Measurements from ENCODE around the gene TRPM5. TPM values are rescaled to one million over a fixed set of nuclear protein-coding genes. Genes with fewer than 3 reads are reported as not detected.

TRPM5 gene
- total RNA-seq, 4 donors from 2014 or later: not detected

DNA sequence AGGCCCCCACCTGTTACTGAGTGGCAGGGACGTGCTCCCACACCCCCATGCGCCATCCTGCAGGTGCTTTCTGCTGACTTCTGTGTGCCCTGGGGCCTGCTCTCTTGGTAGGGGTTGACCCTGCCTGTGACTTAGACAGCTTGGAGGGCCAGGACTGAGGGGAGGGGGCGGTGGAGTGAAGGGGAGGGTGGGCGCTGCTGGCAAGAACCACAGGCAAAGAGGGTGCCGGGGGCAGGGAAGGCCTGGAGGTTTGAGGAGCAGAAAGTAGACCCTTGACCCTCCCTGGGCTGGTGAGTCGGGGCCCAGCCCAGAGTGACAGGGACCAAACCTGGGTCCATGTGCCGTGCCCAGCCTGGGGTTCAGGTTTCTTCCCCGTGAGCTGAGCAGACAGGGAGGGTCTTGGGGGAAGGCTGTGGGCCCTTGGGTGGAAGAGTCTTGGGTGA lies 18.2 kb upstream of the TRPM5 start:
- 86 to 96% methylated on average over 6 to 8 of the region's 8 CpGs for WGBS, 2 donors

GRCh38 chr11:2461956-2462542 lies 17.7 kb upstream of the TRPM5 start:
- TF ChIP-seq CTCF (IDR thresholded peaks at IDR 0.05) (no peak), POLR2A (IDR thresholded peaks at IDR 0.05) (no peak)
- no peak overlapping the region for H3K4me3 ChIP-seq (ENCODE audit: low read depth, poor library complexity, severe bottlenecking)
- intact Hi-C loops (cut with DNase I; ENCODE audit: low total_unique reads): no loop called here
- no peak for DNase-seq (ENCODE audit: low spot score in 2 of 2)
- 94 to 96% methylated on average over 12 to 14 of the region's 14 CpGs for WGBS, 2 donors

More for the DNA sequence above, 18.2 kb upstream of the TRPM5 start:
- no peak for TF ChIP-seq POLR2A (IDR thresholded peaks at IDR 0.05)
- TF ChIP-seq CTCF (IDR thresholded peaks at IDR 0.05): no peak
- DNase-seq (ENCODE audit: low spot score in 2 of 2): peak in 1 of 2 donors; percentile 68
- no peak overlapping the region for H3K4me3 ChIP-seq (ENCODE audit: low read depth, poor library complexity, severe bottlenecking)
- intact Hi-C loops (cut with DNase I; ENCODE audit: low total_unique reads): no loop called here

DNA sequence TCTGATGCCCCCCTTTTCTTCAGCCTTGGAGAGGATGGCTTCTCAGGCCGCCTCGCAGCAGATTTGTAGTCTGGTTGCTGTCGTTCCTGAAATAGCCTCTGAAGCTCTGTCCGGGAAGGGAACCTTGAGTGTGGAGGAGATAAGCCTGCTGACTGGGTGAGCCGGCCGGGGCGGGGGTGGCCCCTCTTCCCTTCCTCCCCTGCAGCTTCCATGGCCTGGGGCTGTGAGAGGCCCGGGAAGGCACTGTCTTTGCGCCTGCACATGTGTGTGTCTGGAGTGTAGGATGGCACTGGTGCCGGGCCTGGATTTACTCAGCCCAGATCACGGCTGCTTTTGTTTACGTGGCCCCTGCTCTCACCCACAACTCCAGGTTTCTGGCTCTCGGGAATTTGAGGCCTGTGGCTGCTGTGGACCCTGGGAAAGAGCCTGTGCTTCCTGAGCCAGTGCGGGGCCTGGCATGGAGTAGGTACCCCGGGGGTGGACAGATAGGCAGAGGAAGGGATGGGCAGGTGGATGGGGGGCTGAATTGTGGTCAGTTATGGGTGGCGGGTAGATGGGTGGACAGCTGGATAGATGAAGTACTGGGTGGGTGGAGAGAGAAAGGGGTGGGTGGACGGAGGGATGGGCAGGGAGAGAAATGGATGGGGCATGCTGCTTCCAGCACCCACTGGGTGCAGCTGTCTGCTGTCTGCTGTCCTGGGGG lies 17.1 kb upstream of the TRPM5 start:
- 78 to 82% methylated on average over 15 to 17 of the region's 17 CpGs for WGBS, 2 donors
- TF ChIP-seq POLR2A (IDR thresholded peaks at IDR 0.05) (no peak), CTCF (IDR thresholded peaks at IDR 0.05) (no peak)
- DNase-seq (ENCODE audit: low spot score in 2 of 2): peak in 1 of 2 donors; percentile 81
- no peak overlapping the region for H3K4me3 ChIP-seq (ENCODE audit: low read depth, poor library complexity, severe bottlenecking)
- intact Hi-C loops (cut with DNase I; ENCODE audit: low total_unique reads): no loop called here

GRCh38 chr11:2460540-2461252 lies 16.4 kb upstream of the TRPM5 start:
- TF ChIP-seq CTCF (IDR thresholded peaks at IDR 0.05) (no peak), POLR2A (IDR thresholded peaks at IDR 0.05) (no peak)
- WGBS, 2 donors: 81 to 87% methylated on average over 9 to 14 of the region's 15 CpGs
- intact Hi-C loops (cut with DNase I; ENCODE audit: low total_unique reads): no loop called here
- peak in 1 of 2 donors; percentile 79 for DNase-seq (ENCODE audit: low spot score in 2 of 2)
- H3K4me3 ChIP-seq (ENCODE audit: low read depth, poor library complexity, severe bottlenecking): no peak overlapping the region

GRCh38 chr11:2459796-2460531 lies 15.7 kb upstream of the TRPM5 start:
- 85 to 86% methylated on average over 12 to 13 of the region's 13 CpGs for WGBS, 2 donors
- TF ChIP-seq CTCF (IDR thresholded peaks at IDR 0.05) (no peak), POLR2A (IDR thresholded peaks at IDR 0.05) (no peak)
- intact Hi-C loops (cut with DNase I; ENCODE audit: low total_unique reads): no loop called here
- no peak overlapping the region for H3K4me3 ChIP-seq (ENCODE audit: low read depth, poor library complexity, severe bottlenecking)
- DNase-seq (ENCODE audit: low spot score in 2 of 2): no peak
